ENCODE measurements around the gene IDUA.

The IDUA gene

DNA sequence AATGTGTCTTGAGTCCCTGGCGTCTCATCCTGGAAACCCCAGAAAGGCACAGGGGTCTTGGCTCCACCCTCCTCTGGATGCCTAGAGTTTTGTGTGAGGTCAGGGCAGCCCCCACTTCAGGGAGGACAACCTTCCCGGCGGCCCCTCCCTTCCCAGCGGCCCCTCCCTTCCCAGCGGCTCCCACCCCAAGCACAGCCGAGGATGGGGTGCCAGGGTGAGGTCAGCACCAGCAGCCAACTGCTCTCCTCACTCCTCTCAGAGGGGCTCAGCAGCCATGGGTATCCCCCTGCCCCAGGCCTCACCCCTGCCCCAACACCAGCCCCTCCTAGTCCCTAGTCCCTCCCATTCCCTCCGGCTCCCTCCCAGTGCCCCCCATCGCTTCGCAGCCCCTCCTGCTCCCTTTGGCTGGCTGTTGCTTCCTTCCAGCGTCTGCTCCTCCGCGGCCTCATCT, 30.9 kb upstream of the IDUA start:
- in situ Hi-C loops (cut with MboI; ENCODE audit: low sequenced_read_pairs): no loop called here

DNA sequence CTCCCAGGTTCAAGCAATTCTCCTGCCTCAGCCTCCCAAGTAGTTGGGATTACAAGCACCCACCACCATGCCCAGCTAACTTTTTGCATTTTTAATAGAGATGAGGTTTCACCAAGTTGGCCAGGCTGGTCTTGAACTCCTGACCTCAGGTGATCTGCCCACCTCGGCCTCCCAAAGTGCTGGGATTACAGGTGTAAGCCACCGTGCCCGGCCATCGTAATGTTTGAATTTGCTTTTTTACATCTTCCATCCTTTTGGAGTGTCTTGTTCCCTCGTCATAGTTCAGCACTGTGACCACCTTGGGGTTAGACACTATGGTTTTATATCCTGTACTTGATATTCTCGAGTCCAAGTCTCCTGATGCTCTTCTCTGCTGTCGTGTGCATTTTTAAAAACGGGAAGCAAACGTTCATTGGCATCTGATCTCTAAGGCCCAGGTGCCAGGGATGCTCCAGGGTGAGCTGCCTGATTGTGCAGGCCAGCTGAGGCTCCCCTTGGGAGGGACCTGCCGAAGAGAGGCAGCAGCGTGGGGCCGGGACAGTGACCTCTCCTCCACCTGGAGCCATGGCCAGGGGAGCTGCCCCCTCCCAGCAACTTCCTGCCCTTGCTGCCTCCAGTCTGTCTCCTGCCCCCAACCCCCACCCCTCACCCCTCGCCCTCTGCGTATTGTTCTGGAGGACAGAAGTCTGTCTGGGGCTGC, 30.2 kb upstream of the IDUA start:
- in situ Hi-C loops (cut with MboI; ENCODE audit: low sequenced_read_pairs): no loop called here

DNA sequence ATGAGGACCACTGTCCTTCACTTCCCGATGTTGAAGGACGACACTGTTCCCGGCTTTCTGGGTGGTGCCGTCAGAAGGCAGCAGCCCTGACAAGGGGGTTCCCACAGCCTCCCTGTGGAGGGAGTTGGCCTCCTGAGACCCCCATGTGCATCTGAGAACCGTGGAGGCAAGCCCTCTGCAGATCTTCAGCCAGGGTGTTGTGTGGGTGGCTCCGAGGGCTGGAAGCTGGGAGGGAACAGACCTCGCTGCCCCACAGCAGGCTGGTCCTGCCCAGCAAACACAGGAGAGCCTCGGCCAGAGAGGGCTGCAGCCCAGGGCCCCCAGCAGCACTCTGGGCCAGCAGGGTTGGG, 29.6 kb upstream of the IDUA start:
- in situ Hi-C loops (cut with MboI; ENCODE audit: low sequenced_read_pairs): no loop called here

DNA sequence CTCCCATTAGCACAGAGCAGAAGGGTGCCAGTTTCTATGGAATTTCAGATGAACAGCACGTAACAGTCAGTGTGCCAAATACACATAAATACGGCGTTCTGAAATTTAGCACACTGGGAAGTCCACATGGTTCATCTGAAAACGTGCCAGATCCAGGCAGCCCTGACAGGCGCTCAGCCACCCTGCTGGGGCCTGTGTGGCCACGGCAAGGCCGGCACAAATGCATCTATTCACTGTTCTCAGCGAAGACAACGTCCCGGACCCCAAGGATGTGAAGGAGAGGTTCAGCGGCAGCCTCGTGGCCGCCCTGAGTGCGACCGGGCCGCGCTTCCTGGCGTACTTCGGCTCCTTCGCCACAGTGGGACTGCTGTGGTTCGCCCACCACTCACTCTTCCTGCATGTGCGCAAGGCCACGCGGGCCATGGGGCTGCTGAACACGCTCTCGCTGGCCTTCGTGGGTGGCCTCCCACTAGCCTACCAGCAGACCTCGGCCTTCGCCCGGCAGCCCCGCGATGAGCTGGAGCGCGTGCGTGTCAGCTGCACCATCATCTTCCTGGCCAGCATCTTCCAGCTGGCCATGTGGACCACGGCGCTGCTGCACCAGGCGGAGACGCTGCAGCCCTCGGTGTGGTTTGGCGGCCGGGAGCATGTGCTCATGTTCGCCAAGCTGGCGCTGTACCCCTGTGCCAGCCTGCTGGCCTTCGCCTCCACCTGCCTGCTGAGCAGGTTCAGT, 29.1 kb upstream of the IDUA start:
- in situ Hi-C loops (cut with MboI; ENCODE audit: low sequenced_read_pairs): no loop called here

DNA sequence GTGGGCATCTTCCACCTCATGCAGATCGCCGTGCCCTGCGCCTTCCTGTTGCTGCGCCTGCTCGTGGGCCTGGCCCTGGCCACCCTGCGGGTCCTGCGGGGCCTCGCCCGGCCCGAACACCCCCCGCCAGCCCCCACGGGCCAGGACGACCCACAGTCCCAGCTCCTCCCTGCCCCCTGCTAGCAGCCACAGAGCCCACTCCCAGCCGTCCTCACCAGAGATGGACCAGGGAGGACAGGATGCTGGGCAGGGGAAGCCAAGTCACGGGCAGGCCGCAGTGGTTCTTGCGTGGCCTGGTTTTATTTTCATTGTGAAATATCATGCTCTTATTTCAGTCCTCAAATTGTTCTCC, 28.6 kb upstream of the IDUA start:
- in situ Hi-C loops (cut with MboI; ENCODE audit: low sequenced_read_pairs): no loop called here

DNA sequence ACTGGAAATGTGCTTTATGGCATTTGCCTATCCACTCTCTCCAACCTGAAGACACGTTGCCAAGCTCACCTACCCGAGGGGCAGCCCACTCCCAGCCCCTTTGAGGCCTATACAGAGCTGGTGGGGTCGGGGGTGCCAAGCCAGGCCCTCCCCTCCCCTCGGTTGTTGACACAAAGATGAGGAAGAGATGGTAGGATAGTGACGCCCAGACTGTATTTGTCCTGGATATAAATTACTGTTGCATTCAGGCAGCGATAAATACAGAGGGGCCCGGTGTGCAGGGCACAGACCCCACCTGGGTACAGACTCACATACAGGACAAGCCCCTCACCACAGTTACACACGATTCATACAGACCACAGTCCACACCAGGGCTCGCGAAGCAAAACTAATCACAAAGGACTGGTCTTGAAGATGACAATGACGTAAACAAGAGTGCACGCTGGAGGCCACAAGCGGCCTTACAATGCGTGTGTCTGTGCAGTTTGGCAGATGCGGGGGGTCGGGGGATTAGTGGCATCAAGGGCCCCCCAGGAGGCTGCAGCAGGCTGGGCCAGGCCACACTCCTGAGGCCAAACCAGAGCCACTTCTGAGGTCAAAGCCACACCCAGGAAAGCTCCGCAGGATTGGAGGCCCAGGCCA, 28.0 kb upstream of the IDUA start:
- in situ Hi-C loops (cut with MboI; ENCODE audit: low sequenced_read_pairs): no loop called here

DNA sequence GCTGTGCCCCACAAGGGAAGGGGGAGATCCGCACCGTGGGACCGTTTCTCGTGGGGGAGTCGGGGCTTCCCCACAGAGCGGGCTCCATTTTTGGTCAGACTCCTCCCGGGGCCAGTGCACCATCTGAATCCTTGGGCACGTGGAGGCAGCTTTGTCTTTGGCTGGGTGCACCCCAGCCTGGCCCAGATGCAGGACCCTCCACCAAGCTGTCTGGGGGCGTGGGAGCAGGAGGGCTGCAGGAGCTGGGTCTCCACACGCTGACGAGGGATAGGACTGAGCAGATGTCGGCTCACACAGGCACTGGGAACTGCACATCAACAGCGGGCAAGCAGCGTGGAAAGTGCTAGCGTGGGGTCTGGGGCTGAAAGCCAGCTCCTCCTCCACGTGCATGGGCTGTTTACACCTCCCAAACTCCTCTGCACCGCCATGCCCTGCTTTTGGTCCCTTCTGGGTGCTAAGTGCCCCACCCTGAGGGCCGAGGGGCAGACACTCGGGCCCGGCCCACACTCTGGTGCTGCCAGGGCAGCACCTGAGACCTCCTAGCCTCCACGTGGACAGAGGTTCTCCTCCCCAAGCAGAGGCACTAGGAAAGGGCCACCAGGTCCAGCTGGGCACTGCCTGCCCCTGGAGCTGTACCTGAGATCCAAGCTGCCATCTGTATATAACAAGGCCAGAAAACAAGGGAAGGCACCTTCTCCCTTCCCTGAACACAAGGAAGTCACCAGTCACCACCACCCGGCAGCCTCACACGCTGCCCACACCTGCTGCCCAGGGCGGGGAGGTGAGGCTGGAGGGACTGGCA, 27.3 kb upstream of the IDUA start:
- in situ Hi-C loops (cut with MboI; ENCODE audit: low sequenced_read_pairs): no loop called here

DNA sequence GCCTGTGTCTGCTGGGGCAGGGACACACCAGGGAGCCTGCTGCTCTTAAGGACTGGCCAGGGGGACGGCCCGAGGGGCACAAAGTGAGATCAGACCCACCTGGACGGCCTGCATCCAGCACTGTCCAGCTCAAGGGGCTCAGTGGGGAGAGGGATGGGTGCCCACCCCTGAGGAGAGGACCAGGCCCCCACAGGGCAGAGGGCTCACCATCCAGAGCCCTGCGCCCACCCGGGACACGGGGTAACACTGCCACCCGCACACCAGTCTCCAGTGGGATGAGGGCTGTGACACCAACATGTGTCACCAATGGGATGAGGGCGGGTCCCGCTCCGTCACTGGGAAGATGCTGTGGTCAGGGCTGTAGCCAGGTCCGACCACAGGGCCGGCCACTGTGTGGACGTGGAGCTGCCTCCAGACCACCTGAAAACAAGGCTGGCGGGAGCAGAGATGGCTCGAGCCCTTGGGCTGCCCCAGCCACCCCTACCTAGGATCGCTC, 26.7 kb upstream of the IDUA start:
- in situ Hi-C loops (cut with MboI; ENCODE audit: low sequenced_read_pairs): no loop called here

DNA sequence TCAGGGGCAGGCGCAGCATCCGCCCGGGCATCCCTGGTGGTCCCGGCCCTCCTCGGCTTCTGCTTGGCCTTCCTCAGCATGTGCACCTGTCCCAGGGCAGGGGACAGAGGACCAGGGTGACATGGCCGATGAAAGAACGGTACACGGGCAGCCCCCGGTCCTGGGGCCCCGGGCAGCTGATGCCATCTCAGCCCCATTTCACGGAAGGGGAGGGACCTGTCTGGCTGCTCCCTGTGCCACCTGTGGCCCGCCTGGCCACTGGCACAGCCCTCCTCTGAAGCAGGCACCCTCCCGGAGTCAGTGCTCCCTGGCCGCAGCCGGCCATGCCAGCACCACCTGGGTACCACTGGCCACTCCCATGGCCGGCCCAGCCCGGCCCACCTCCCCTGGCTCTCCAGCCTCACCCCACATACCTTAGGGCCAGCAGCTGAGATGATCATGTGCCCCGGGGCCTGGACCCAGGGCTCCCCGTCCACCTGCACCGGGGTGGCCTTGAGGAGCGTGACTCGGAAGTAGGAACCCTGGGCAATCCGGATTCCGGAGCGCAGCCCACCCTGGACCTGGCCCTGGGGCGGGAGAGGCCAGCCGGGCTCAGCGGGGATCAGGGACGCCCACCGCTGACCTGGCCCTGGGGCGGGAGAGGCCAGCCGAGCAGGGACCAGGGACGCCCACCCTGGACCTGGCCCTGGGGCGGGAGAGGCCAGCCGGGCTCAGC, 26.1 kb upstream of the IDUA start:
- in situ Hi-C loops (cut with MboI; ENCODE audit: low sequenced_read_pairs): no loop called here

DNA sequence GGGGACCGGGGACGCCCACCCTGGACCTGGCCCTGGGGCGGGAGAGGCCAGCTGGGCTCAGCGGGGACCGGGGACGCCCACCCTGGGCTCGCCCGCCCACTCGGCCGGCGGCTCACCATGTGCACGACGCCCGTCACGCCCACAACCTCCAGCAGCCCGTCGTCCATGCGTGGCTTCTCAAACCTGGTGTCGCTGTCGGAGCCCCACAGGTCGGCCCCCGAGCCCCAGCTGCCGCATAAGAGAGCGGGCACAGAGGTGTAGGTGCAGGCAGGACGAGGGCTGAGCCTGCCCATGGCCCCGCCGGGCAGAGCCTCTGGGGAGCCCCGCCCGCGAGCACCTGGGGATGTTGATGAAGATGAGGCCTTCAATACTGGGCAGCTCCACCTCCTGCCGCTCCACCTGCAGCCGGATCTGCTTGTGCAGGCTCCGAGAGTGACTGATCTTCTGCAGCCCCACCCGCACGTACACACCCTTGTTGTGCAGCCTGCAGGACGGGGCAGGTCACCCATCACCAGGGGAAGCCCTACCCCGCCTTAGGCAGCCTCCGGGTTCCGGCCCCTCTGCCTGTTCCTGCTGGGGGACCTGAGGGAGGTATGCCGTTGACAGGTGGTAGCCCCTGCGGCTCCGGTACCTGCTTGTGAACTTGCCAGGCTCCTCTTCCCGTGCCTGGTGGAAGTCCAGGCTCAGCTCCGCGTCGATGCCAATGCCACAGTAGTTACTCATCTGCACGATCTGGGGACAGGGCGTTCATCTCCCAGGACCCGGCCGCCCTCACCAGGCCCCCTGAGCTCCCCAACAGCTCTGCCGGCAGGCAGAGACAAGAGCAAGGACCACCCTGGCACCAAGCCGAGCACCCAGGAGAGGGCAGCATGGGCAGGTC, 25.3 kb upstream of the IDUA start:
- in situ Hi-C loops (cut with MboI; ENCODE audit: low sequenced_read_pairs): no loop called here

DNA sequence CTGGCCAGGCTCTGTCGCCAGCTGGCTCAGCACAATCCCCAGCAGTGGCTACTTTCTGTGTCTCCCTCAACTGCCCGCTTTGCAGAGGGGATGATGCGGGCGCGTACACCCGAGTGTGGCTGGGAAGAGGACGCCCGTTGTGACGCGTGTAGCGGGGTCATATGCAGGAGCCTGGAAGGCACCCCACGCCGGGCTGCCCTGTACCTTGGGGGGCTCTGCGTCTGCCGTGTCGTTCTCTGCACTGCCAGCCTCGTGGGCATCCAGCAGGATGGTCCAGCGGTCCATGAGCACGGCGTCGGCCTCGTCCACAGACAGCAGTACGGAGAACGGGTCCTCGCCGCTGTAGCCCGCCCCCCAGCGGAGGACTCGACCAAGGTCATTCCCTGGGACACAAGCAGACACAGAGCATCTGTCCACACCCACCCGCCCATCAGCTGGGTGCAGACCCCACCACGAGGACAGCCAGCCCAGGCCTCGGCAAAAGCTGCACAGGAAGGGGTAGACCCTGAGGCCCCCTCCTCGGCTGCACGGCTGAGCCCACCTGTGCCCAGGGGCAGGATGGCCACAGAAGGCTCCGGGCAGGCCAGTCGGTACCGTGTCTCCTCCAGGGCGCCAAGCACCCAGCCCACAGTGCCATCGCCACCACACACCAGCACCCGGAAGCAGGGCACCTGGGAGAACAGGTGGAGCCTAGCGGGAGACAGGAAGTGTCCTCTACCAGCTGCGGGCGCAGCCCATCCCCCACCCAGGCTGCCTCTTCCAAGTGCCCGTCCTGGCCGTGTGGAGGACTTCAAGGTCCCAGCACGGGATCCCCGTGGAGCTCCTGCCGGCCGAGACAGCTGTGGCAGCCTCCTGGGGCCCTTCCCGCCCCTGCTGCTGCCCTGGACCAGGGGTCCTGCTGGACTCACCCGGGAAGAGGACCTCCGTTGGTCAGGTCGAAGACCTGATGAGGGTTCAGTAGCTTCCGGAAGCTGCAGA, 24.3 kb upstream of the IDUA start:
- in situ Hi-C loops (cut with MboI; ENCODE audit: low sequenced_read_pairs): no loop called here

DNA sequence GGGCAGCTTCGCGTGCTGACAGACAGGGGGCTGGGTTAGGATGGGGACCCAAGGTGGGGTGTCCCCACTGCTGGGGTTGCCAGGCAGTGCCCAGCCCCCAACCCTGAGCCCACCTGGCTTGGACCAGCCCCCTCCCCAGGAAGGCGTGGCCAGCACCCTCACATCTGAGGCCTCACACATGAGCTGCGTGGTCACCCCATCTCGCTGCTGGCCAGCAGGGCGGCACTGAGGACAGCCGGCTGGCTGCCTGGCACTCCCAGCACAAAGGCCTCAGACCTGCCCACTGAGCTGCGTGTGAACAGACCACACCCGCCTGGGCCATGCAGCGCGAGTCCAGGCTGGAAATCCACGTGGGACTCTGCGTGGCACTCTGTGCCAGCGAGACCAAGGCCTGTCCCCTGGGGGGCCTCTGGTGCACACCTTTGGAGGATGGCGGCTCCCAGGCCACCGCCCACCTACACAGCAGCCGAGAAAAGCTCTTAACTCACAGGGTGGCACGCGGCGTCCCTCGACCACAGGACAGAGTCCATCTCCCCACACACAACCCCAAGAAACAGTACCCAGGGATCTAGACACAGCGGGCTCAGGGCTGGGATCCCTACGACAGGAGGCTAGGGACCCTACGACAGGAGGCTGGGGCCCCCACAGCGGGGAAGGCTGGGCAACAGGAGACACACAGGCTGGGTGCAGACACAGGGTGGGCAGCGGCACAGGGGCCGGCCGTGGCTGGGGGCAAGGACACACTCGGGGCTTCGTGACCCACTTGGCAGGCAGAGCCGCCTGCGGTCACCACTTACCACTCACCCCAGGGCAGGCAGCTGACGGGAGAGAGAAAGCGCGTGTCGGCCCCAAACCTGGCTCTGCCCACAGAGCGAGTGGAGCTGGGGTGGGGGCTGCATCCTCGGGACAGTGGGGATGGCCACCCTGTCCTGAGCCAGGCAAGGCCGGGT, 23.3 kb upstream of the IDUA start:
- in situ Hi-C loops (cut with MboI; ENCODE audit: low sequenced_read_pairs): no loop called here

DNA sequence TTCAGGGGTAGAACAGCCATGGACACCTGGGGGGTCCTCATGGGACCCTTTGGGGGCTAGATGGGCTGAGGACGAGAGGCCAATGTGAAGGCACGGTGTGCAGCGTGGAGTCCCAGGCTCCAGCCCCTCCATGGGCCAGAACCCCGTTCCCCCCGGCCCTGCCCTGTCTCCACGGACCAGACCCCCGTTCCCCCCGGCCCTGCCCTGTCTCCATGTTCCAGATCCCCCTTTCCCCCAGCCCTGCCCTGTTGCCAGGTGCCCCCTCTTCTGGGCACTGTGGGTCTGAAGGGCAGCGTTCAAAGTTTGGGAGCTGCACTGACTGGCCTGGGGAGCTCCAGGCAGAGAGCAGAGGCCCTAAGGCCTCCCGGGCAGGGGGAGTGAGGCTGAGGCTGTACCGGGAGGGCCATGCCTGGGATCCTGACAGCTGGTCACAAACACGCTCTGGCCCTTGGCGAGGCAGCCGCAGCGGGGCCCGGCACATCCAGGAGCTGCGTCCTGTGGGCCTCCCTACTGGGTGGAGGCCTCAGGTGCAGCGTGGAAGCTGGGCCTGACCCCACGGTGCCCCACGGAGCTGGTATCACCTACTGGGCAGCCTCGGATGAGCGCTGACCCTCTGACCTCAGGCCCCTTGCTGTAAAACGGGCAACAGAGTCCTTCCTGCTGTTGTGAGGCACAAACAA, 22.4 kb upstream of the IDUA start:
- in situ Hi-C loops (cut with MboI; ENCODE audit: low sequenced_read_pairs): no loop called here

DNA sequence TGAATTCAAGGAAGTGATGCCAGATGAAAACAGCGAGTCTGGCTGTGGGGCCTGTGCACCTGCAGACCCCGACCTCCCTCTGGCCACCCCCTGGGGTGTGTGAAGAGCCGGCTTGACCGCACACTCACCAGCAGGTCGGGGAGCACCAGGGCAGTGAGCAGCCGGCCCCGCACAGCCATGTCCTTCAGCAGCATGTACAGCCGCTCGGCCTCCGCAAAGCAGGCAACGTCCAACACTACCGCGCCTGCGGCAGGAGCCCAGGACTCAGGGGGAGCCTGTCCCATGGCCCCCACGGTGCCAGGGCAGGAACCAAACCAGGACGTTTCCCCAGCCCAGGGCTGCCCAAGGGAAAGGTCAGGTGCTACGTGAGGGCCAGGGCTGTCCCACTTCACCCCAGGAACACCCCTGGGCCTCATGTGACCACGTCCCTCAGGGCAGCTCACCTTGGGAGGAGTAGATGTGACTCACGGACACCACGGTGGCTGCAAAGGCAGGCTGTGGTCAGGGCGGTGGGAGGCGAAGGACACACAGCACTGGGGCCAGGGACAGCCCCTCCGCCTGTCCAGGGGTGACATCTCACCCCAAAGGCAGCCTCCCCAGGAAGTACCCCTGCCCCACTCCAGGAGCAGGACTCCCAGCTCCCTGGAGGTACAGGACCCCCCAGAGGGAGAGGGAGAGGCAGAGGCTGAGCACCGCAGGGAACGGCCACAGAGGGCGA, 21.6 kb upstream of the IDUA start:
- in situ Hi-C loops (cut with MboI; ENCODE audit: low sequenced_read_pairs): no loop called here

DNA sequence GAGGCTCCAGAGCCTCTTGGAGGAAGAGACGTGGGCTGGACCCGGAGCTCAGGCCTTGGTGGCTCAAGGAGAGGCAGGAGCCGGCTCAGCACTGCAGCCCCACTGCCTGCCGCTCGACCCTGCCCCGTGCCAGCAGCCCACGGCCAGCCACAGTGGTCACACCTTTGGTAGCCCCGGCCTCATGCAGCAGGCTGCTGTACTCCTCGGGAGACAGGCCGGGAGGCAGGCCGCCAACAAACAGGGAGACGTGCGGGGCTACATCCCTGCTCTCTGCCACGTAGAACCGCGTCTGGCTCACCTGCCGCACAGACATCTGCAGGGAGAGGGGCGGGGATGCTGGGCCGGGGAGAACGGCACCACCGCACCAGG, 21.1 kb upstream of the IDUA start:
- in situ Hi-C loops (cut with MboI; ENCODE audit: low sequenced_read_pairs): no loop called here
